AG09319 (cell line): Measurements from ENCODE around the gene MYH16.

ENCODE experiments used
- DNase-seq: peaks from one replicate; pipeline ENCODE4 v3.0.0-alpha.2; 2010; ENCODE audit warnings: low read depth; ENCODE audit errors: extremely low read depth
- CTCF ChIP-seq: IDR thresholded peaks from 2 replicates; pipeline ENCODE4 v1.5.1; 2011; ENCODE audit warnings: low read depth, mild to moderate bottlenecking, inconsistent platforms, low read length, moderate library complexity

The MYH16 gene

GRCh38 chr7:99293167-99293566 lies 20.5 kb downstream of the MYH16 start:
- no peak for DNase-seq
- no peak for TF ChIP-seq CTCF

GRCh38 chr7:99293650-99294049 lies 21.0 kb downstream of the MYH16 start:
- no peak for TF ChIP-seq CTCF

GRCh38 chr7:99296471-99296870 lies 23.8 kb downstream of the MYH16 start:
- DNase-seq, result no peak
- no peak for TF ChIP-seq CTCF

More at GRCh38 chr7:99293650-99294049, 21.0 kb downstream of the MYH16 start:
- no peak for DNase-seq

- TF ChIP-seq CTCF, result no peak
- DNase-seq, result no peak
Measured at GRCh38 chr7:99301496-99301895, 28.9 kb downstream of the MYH16 start.

- no peak for TF ChIP-seq CTCF
- DNase-seq, result no peak
Measured at GRCh38 chr7:99305473-99306260, 33.0 kb downstream of the MYH16 start.

GRCh38 chr7:99308461-99309074 lies 35.9 kb downstream of the MYH16 start:
- no peak for TF ChIP-seq CTCF
- DNase-seq, result no peak

- no peak for TF ChIP-seq CTCF
- DNase-seq, result no peak
Measured at GRCh38 chr7:99309111-99309510, 36.5 kb downstream of the MYH16 start.
